ENCODE results near the gene ZNF443.
"Not testable (repeated sequence)": the region's sequence is repeated elsewhere in the genome, so short reads cannot be mapped to it uniquely, and the experiment has no call there.

The ZNF443 gene

DNA sequence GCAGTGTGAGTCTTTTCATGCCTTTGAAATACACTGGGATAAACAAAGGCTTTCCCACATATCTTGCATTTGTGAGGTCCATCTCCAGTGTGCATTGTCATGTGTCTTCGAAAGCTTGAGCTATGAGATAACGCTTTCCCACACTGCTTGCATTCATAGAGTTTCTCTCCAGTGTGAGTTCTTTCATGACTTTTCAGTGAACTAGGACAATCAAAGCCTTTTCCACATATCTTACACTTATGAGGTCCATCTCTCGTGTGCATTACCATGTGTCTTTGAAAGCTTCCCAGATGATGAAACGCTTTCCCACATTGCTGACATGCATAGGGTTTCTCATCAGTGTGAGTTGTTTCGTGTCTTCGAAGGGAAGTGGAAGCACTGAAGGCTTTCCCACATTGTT lies 49.7 kb downstream of the ZNF443 start:
- not testable (repeated sequence) for H3K4me1 Mint-ChIP-seq (ENCODE audit: low read depth in 2 of 2); H3K36me3 Mint-ChIP-seq (ENCODE audit: insufficient read depth); H3K27me3 Mint-ChIP-seq; H3K4me3 Mint-ChIP-seq; H3K27ac Mint-ChIP-seq; ATAC-seq (replicated peaks); H3K9me3 Mint-ChIP-seq; DNase-seq

DNA sequence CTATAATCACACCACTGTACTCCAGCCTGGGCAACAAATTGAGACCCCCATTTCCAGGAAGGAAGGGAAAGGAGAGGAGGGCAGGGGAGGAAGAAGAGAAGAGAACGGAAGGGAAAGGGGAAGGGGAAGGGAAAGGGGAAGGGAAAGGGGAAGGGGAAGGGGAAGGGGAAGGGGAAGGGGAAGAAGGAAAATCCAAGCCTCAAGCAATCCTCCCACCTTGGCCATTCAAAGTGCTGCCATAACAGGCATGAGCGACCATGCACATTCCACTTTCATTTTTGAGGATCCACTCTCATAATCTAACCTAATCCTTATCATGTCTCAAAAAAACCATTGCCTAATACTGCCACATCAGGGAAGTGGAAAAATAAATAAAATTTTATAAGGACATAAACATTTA lies 54.5 kb downstream of the ZNF443 start:
- H3K9me3 Mint-ChIP-seq; H3K27me3 Mint-ChIP-seq; H3K4me1 Mint-ChIP-seq (ENCODE audit: low read depth in 2 of 2); DNase-seq; H3K4me3 Mint-ChIP-seq; H3K36me3 Mint-ChIP-seq (ENCODE audit: insufficient read depth); H3K27ac Mint-ChIP-seq; ATAC-seq (replicated peaks): not testable (repeated sequence)

DNA sequence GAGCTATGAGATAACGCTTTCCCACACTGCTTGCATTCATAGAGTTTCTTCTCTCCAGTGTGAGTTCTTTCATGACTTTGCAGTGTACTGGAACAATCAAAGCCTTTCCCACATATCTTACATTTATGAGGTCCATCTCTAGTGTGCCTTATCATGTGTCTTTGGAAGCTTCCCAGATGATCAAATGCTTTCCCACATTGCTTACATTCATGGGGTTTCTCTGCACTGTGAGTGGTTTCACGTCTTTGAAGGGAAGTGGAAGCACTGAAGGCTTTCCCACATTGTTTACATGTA lies 60.4 kb downstream of the ZNF443 start:
- no peaks in the 10 kb centered on the region for H3K4me1 Mint-ChIP-seq (ENCODE audit: low read depth in 2 of 2)
- DNase-seq (no peak), ATAC-seq (replicated peaks) (no peak)
- H3K9me3 Mint-ChIP-seq, result peaks cover 14 to 19% of the 10 kb centered on the region in 2 donors
- no peaks in the 10 kb centered on the region for H3K27me3 Mint-ChIP-seq
- no peaks in the 10 kb centered on the region for H3K36me3 Mint-ChIP-seq (ENCODE audit: insufficient read depth)
- H3K27ac Mint-ChIP-seq, result no peak overlapping the region
- no peak overlapping the region for H3K4me3 Mint-ChIP-seq

DNA sequence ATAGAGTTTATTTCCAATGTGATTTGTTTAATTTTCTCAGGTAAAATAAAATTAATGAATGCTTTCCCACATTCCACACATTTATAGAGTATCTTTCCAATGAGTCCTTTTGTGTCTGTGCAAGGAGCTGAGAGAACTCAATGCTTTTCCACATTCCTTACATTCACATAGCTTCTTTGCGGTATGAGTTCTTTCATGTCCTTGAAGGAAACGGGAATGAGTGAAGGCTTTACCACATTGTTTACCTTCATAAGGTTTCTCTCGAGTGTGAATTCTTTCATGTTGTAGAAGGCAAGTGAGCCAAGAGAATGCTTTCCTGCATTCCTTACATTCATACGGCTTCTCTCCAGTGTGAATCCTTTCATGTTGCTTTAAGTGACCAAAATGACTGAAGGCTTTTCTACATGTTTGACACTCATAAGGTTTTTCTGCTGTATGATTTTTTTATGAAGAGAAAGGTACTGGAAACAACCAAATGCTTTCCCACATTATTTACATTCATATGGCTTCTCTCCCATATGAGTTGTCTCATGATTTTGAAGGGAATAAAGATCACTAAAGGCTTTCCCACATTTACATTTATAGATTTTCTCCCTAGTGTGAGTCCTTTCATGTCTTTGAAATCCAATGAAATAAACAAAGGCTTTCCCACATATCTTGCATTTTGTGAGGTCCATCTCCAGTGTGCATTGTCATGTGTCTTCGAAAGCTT lies 60.9 kb downstream of the ZNF443 start:
- Mint-ChIP-seq H3K27me3 (no peaks in the 10 kb centered on the region), H3K4me3 (no peak overlapping the region), H3K9me3 (peaks cover 14 to 19% of the 10 kb centered on the region in 2 donors), H3K4me1 (ENCODE audit: low read depth in 2 of 2) (no peaks in the 10 kb centered on the region), H3K36me3 (ENCODE audit: insufficient read depth) (no peaks in the 10 kb centered on the region), H3K27ac (no peak overlapping the region)
- no peak for ATAC-seq (replicated peaks)
- DNase-seq, result no peak

Data from effector memory CD8-positive, alpha-beta T cell (primary cell).